GM19035 (cell line): ENCODE results near the gene USP43.

Experiments used
- ATAC-seq: cut with Tn5 transposase; IDR thresholded peaks from one replicate; pipeline ENCODE4 v1.9.1; 2021; ENCODE audit not compliant: unreplicated experiment

USP43 gene

GRCh38 chr17:9771465-9771864 lies 126.1 kb downstream of the USP43 start:
- ATAC-seq = no peak

GRCh38 chr17:9772658-9773057 lies 127.3 kb downstream of the USP43 start:
- no peak for ATAC-seq

GRCh38 chr17:9776911-9777310 lies 131.6 kb downstream of the USP43 start:
- ATAC-seq = no peak
